ENCODE results near the gene NAA38.

Gene NAA38

GRCh38 chr17:7885367-7886226 lies 28.2 kb upstream of the NAA38 start (continued):
- TF ChIP-seq, protein P1, sequence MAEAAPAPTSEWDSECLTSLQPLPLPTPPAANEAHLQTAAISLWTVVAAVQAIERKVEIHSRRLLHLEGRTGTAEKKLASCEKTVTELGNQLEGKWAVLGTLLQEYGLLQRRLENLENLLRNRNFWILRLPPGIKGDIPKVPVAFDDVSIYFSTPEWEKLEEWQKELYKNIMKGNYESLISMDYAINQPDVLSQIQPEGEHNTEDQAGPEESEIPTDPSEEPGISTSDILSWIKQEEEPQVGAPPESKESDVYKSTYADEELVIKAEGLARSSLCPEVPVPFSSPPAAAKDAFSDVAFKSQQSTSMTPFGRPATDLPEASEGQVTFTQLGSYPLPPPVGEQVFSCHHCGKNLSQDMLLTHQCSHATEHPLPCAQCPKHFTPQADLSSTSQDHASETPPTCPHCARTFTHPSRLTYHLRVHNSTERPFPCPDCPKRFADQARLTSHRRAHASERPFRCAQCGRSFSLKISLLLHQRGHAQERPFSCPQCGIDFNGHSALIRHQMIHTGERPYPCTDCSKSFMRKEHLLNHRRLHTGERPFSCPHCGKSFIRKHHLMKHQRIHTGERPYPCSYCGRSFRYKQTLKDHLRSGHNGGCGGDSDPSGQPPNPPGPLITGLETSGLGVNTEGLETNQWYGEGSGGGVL (tag by site-specific recombination; IDR thresholded peaks at IDR 0.05) = peak; percentile 95
- 0 out of 2 replicates have a peak, but pooled peaks have one; percentile 14 for TF ChIP-seq YY1 (tag by site-specific recombination; IDR thresholded peaks at IDR 0.05)
- TF ChIP-seq ZNF133 (tag by site-specific recombination; IDR thresholded peaks at IDR 0.05) = no peak
- peak; percentile 70 for TF ChIP-seq KLF16 (tag by site-specific recombination; IDR thresholded peaks at IDR 0.05)
- no peak for TF ChIP-seq ZNF138 (tag by site-specific recombination; IDR thresholded peaks at IDR 0.05; ENCODE audit: borderline replicate concordance)
- TF ChIP-seq SETDB1 (IDR thresholded peaks at IDR 0.05; ENCODE audit: insufficient read length, low read length) = no peak
- TF ChIP-seq ZNF114 (tag by site-specific recombination; IDR thresholded peaks at IDR 0.05) = no peak
- TF ChIP-seq ZNF350 (tag by site-specific recombination; IDR thresholded peaks at IDR 0.05) = no peak
- no peak for TF ChIP-seq ZNF132 (tag by site-specific recombination; IDR thresholded peaks at IDR 0.05; ENCODE audit: borderline replicate concordance)
- TF ChIP-seq GLIS1 (tag by site-specific recombination; IDR thresholded peaks at IDR 0.05) = peak; percentile 99
- peak; percentile 77 for TF ChIP-seq PRDM1 (tag by site-specific recombination; IDR thresholded peaks at IDR 0.05)
- TF ChIP-seq ZNF791 (tag by site-specific recombination; IDR thresholded peaks at IDR 0.05) = no peak
- TF ChIP-seq ZNF37A (tag by site-specific recombination; IDR thresholded peaks at IDR 0.05) = no peak
- no peak for TF ChIP-seq ZBTB21 (tag by site-specific recombination; IDR thresholded peaks at IDR 0.05)
- TF ChIP-seq ZNF660 (tag by site-specific recombination; IDR thresholded peaks at IDR 0.05) = no peak
- TF ChIP-seq, protein P2, sequence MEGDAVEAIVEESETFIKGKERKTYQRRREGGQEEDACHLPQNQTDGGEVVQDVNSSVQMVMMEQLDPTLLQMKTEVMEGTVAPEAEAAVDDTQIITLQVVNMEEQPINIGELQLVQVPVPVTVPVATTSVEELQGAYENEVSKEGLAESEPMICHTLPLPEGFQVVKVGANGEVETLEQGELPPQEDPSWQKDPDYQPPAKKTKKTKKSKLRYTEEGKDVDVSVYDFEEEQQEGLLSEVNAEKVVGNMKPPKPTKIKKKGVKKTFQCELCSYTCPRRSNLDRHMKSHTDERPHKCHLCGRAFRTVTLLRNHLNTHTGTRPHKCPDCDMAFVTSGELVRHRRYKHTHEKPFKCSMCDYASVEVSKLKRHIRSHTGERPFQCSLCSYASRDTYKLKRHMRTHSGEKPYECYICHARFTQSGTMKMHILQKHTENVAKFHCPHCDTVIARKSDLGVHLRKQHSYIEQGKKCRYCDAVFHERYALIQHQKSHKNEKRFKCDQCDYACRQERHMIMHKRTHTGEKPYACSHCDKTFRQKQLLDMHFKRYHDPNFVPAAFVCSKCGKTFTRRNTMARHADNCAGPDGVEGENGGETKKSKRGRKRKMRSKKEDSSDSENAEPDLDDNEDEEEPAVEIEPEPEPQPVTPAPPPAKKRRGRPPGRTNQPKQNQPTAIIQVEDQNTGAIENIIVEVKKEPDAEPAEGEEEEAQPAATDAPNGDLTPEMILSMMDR (tag by site-specific recombination; IDR thresholded peaks at IDR 0.05) = no peak; the same call in 1 of the 2 replicates
- TF ChIP-seq ZSCAN30 (tag by site-specific recombination; IDR thresholded peaks at IDR 0.05) = no peak
- no peak for TF ChIP-seq ZNF155 (tag by site-specific recombination; IDR thresholded peaks at IDR 0.05)
- TF ChIP-seq ZBTB1 (tag by site-specific recombination; IDR thresholded peaks at IDR 0.05) = 0 out of 2 replicates have a peak, but pooled peaks have one; percentile 5
- no peak for TF ChIP-seq ZNF624 (tag by site-specific recombination; IDR thresholded peaks at IDR 0.05)
- peak; percentile 98 for TF ChIP-seq PATZ1 (tag by site-specific recombination; IDR thresholded peaks at IDR 0.05)
- TF ChIP-seq, protein P3, sequence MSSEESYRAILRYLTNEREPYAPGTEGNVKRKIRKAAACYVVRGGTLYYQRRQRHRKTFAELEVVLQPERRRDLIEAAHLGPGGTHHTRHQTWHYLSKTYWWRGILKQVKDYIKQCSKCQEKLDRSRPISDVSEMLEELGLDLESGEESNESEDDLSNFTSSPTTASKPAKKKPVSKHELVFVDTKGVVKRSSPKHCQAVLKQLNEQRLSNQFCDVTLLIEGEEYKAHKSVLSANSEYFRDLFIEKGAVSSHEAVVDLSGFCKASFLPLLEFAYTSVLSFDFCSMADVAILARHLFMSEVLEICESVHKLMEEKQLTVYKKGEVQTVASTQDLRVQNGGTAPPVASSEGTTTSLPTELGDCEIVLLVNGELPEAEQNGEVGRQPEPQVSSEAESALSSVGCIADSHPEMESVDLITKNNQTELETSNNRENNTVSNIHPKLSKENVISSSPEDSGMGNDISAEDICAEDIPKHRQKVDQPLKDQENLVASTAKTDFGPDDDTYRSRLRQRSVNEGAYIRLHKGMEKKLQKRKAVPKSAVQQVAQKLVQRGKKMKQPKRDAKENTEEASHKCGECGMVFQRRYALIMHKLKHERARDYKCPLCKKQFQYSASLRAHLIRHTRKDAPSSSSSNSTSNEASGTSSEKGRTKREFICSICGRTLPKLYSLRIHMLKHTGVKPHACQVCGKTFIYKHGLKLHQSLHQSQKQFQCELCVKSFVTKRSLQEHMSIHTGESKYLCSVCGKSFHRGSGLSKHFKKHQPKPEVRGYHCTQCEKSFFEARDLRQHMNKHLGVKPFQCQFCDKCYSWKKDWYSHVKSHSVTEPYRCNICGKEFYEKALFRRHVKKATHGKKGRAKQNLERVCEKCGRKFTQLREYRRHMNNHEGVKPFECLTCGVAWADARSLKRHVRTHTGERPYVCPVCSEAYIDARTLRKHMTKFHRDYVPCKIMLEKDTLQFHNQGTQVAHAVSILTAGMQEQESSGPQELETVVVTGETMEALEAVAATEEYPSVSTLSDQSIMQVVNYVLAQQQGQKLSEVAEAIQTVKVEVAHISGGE (tag by site-specific recombination; conservative IDR thresholded peaks at IDR 0.05; ENCODE audit: low read depth) = no peak
- TF ChIP-seq ZNF140 (tag by site-specific recombination; IDR thresholded peaks at IDR 0.05) = no peak
- 0 out of 2 replicates have a peak, but pooled peaks have one; percentile 26 for TF ChIP-seq ZSCAN5A (tag by site-specific recombination; IDR thresholded peaks at IDR 0.05)
- TF ChIP-seq ZNF354C (tag by site-specific recombination; IDR thresholded peaks at IDR 0.05; ENCODE audit: borderline replicate concordance, low read depth) = no peak
- TF ChIP-seq ZNF175 (tag by site-specific recombination; IDR thresholded peaks at IDR 0.05) = no peak
- TF ChIP-seq KLF1 (tag by site-specific recombination; IDR thresholded peaks at IDR 0.05) = peak; percentile 55
- TF ChIP-seq, protein P4, sequence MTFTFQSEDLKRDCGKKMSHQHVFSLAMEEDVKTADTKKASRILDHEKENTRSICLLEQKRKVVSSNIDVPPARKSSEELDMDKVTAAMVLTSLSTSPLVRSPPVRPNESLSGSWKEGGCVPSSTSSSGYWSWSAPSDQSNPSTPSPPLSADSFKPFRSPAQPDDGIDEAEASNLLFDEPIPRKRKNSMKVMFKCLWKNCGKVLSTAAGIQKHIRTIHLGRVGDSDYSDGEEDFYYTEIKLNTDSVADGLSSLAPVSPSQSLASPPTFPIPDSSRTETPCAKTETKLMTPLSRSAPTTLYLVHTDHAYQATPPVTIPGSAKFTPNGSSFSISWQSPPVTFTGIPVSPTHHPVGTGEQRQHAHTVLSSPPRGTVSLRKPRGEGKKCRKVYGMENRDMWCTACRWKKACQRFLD (tag by site-specific recombination; IDR thresholded peaks at IDR 0.05) = no peak
- no peak for TF ChIP-seq HOXC10 (CRISPR knock-in tag; IDR thresholded peaks at IDR 0.05)

Measured in HEK293 (cell line).